Peyer's patch (tissue), 4 donors: ENCODE results near the gene METAP1D. TPM values are rescaled to one million over a fixed set of nuclear protein-coding genes. Genes with fewer than 3 reads are reported as not detected.

Experiments used
- DNase-seq, 3 donors: peaks; one replicate each; pipeline ENCODE4 v3.0.0-alpha.2; 2017 to 2019
- H3K27ac ChIP-seq, 4 donors: fragments of 200-600 bp; sonication (generic); one replicate each; pipeline ENCODE4 v1.5.1; 2016 to 2019
- H3K27me3 ChIP-seq, 2 donors: fragments of 200-600 bp; sonication (generic); one replicate each; pipeline ENCODE4 v1.5.1; 2019
- H3K36me3 ChIP-seq, 3 donors: fragments of 200-600 bp; sonication (generic); one replicate each; pipeline ENCODE4 v1.5.1; 2016 to 2019
- H3K4me1 ChIP-seq, 4 donors: fragments of 200-600 bp; sonication (generic); one replicate each; pipeline ENCODE4 v1.5.1; 2016 to 2019
- H3K4me3 ChIP-seq, 4 donors: fragments of 200-600 bp; sonication (generic); 1 replicate in 3 of 4; 2 replicates in 1 of 4; pipeline ENCODE4 v1.5.1; 2016 to 2019; ENCODE audit warnings: mild to moderate bottlenecking in 1 of 4
- H3K9me3 ChIP-seq, 4 donors: fragments of 200-600 bp; sonication (generic); one replicate each; pipeline ENCODE4 v1.5.1; 2016 to 2019; ENCODE audit warnings: mild to moderate bottlenecking in 1 of 4
- CTCF ChIP-seq, 6 experiments: fragments of 450-650 bp in 4 of 6; fragments of 200-600 bp in 2 of 6; sonication (generic) in 1 of 6; IDR thresholded peaks; one replicate each; pipeline ENCODE4 v1.5.1; 2017 to 2019; ENCODE audit warnings: antibody characterized with exemption in 6 of 6, mild to moderate bottlenecking in 3 of 6, moderate library complexity in 1 of 6
- POLR2A ChIP-seq, 2 donors: fragments of 450-650 bp; IDR thresholded peaks; one replicate each; pipeline ENCODE4 v1.5.1; 2017; ENCODE audit warnings: antibody characterized with exemption in 2 of 2, mild to moderate bottlenecking in 2 of 2, moderate library complexity in 2 of 2
- total RNA-seq, 4 donors: library from RNA; depleted of rRNA; stranded (reverse); fragments of >200 nt; gene quantifications; one replicate each; pipeline ENCODE4 v1.1.0, GENCODE V29; 2016

The METAP1D gene
- total RNA-seq, 4 donors from 2014 or later = 3.3 to 33.0 (median 6.5) TPM

GRCh38 chr2:172021955-172022354 lies 22.2 kb downstream of the METAP1D start:
- no peaks in the 10 kb centered on the region for H3K9me3 ChIP-seq
- no peaks in the 10 kb centered on the region for H3K27me3 ChIP-seq
- H3K4me1 ChIP-seq = peaks cover 0 to 7% (median 0%) of the 10 kb centered on the region in 4 donors
- DNase-seq = no peak
- H3K4me3 ChIP-seq = no peak overlapping the region
- TF ChIP-seq POLR2A (IDR thresholded peaks at IDR 0.05) (no peak), CTCF (IDR thresholded peaks at IDR 0.05) (no peak)
- H3K27ac ChIP-seq = no peak overlapping the region
- no peaks in the 10 kb centered on the region for H3K36me3 ChIP-seq

- DNase-seq = no peak
- H3K4me1 ChIP-seq = no peaks in the 10 kb centered on the region
Observed at GRCh38 chr2:172031536-172031935, 31.8 kb downstream of the METAP1D start.

GRCh38 chr2:172038121-172038520 lies 38.4 kb downstream of the METAP1D start:
- Histone ChIP-seq H3K27me3 (no peaks in the 10 kb centered on the region), H3K27ac (no peak overlapping the region), H3K36me3 (no peaks in the 10 kb centered on the region), H3K4me1 (no peaks in the 10 kb centered on the region), H3K9me3 (no peaks in the 10 kb centered on the region), H3K4me3 (no peak overlapping the region)
- TF ChIP-seq CTCF (IDR thresholded peaks at IDR 0.05) (no peak), POLR2A (IDR thresholded peaks at IDR 0.05) (no peak)
- DNase-seq = no peak

More at GRCh38 chr2:172031536-172031935, 31.8 kb downstream of the METAP1D start:
- Histone ChIP-seq H3K36me3 (no peaks in the 10 kb centered on the region), H3K27me3 (no peaks in the 10 kb centered on the region), H3K27ac (no peak overlapping the region), H3K4me3 (no peak overlapping the region), H3K9me3 (no peaks in the 10 kb centered on the region)
- TF ChIP-seq POLR2A (IDR thresholded peaks at IDR 0.05) (no peak), CTCF (IDR thresholded peaks at IDR 0.05) (no peak)

- no peak overlapping the region for H3K4me3 ChIP-seq
- no peak overlapping the region for H3K27ac ChIP-seq
- no peaks in the 10 kb centered on the region for H3K4me1 ChIP-seq
- no peaks in the 10 kb centered on the region for H3K9me3 ChIP-seq
- no peak for DNase-seq
- H3K36me3 ChIP-seq = no peaks in the 10 kb centered on the region
- H3K27me3 ChIP-seq = no peaks in the 10 kb centered on the region
- TF ChIP-seq CTCF (IDR thresholded peaks at IDR 0.05) (no peak), POLR2A (IDR thresholded peaks at IDR 0.05) (no peak)
Observed at GRCh38 chr2:172038604-172039003, 38.9 kb downstream of the METAP1D start.

GRCh38 chr2:172039011-172039704 lies 39.4 kb downstream of the METAP1D start:
- Histone ChIP-seq H3K9me3 (no peaks in the 10 kb centered on the region), H3K4me3 (no peak overlapping the region), H3K4me1 (no peaks in the 10 kb centered on the region), H3K27me3 (no peaks in the 10 kb centered on the region), H3K36me3 (no peaks in the 10 kb centered on the region), H3K27ac (no peak overlapping the region)
- no peak for DNase-seq
- TF ChIP-seq CTCF (IDR thresholded peaks at IDR 0.05) (no peak), POLR2A (IDR thresholded peaks at IDR 0.05) (no peak)
